Spleen (tissue), 11 donors: ENCODE measurements around the gene MAOB. TPM values are rescaled to one million over a fixed set of nuclear protein-coding genes. Genes with fewer than 3 reads are reported as not detected.

Experiments used
- DNase-seq: peaks from one replicate; pipeline ENCODE4 v3.0.0-alpha.2; 2020
- H3K27ac ChIP-seq, 8 donors: fragments of 200-600 bp; sonication (generic) in 7 of 8; 1 replicate in 4 of 8; 2 replicates in 4 of 8; pipeline versions ENCODE4 v1.5.0 to v1.8.0; 2016 to 2021; ENCODE audit warnings: inconsistent platforms in 4 of 8, mild to moderate bottlenecking in 4 of 8, moderate library complexity in 1 of 8
- H3K27me3 ChIP-seq, 7 donors: fragments of 200-600 bp; sonication (generic) in 6 of 7; replicated peaks in 1 of 7; 1 replicate in 4 of 7; 2 replicates in 3 of 7; pipeline versions ENCODE4 v1.5.0 to v1.8.0; 2016 to 2021; ENCODE audit warnings: inconsistent platforms in 3 of 7, mild to moderate bottlenecking in 1 of 7
- H3K36me3 ChIP-seq, 6 donors: fragments of 200-600 bp; sonication (generic) in 5 of 6; 1 replicate in 4 of 6; 2 replicates in 2 of 6; pipeline versions ENCODE4 v1.5.0 to v1.8.0; 2016 to 2021; ENCODE audit warnings: inconsistent platforms in 2 of 6
- H3K4me1 ChIP-seq, 6 donors: fragments of 200-600 bp; sonication (generic) in 5 of 6; 1 replicate in 3 of 6; 2 replicates in 3 of 6; pipeline versions ENCODE4 v1.5.0 to v1.8.0; 2016 to 2021; ENCODE audit warnings: inconsistent platforms in 3 of 6
- H3K4me3 ChIP-seq, 8 donors: fragments of 200-600 bp; sonication (generic) in 7 of 8; 1 replicate in 4 of 8; 2 replicates in 4 of 8; pipeline versions ENCODE4 v1.5.0 to v1.8.0; 2016 to 2021; ENCODE audit warnings: inconsistent platforms in 4 of 8, mild to moderate bottlenecking in 4 of 8, moderate library complexity in 2 of 8
- H3K9me3 ChIP-seq, 8 donors: fragments of 200-600 bp; sonication (generic) in 7 of 8; 1 replicate in 4 of 8; 2 replicates in 4 of 8; pipeline versions ENCODE4 v1.5.0 to v1.8.0; 2016 to 2021; ENCODE audit warnings: inconsistent platforms in 4 of 8
- POLR2A ChIP-seq, 3 donors: fragments of 450-650 bp; IDR thresholded peaks; one replicate each; pipeline ENCODE4 v1.5.1; 2017; ENCODE audit warnings: antibody characterized with exemption in 3 of 3, mild to moderate bottlenecking in 1 of 3
- POLR2AphosphoS5 ChIP-seq, 3 donors: sonication (generic); formaldehyde crosslinking; IDR thresholded peaks; one replicate each; pipeline ENCODE4 v1.5.1; 2017; ENCODE audit warnings: antibody characterized with exemption in 3 of 3
- WGBS, 5 donors: extraction: QIAGEN DNeasy Blood & Tissue Kit in 3 of 5; methylation state at CpG; one replicate each; pipeline versions ENCODE4 v1.1.5 to v1.1.7; 2013 to 2018; 5-methylcytosine and 5-hydroxymethylcytosine counted together
- intact Hi-C: fragments of 100-400 bp; cut with DNase I; formaldehyde crosslinking; loops from one replicate; pipeline ENCODE4 v1.15.0; 2023; ENCODE audit warnings: low total_unique reads
- polyA plus RNA-seq, 3 donors: library from polyadenylated mRNA; stranded (reverse); fragments of 200-250 nt; gene quantifications; one replicate each; pipeline ENCODE4 v1.2.1, GENCODE V29; 2013
- total RNA-seq, 7 donors: library from RNA; depleted of rRNA in 3 of 7; stranded (reverse); fragments of >200 nt in 3 of 7; fragmentation: NEBNext Ultra II Directional in 4 of 7; extraction: Animal tissue kit (Norgen Biotek cat#: 25700) in 4 of 7; gene quantifications; one replicate each; pipeline versions ENCODE4 v1.1.0 to v1.2.1, GENCODE V29; 2016 to 2021
- TF ChIP-seq, protein P1 (sequence below), 11 experiments: fragments of 200-600 bp in 7 of 11; fragments of 450-650 bp in 4 of 11; sonication (generic) in 4 of 11; IDR thresholded peaks in 8 of 11; conservative IDR thresholded peaks in 3 of 11; 1 replicate in 7 of 11; 2 replicates in 4 of 11; pipeline versions ENCODE4 v1.4.0 to v1.8.0; 2016 to 2021; ENCODE audit warnings: antibody characterized with exemption in 11 of 11, inconsistent platforms in 4 of 11, mild to moderate bottlenecking in 1 of 11
- donor health status: healthy with polysubstance abuse.
- donor health status: DM: no; HTN: no; CAD: no; lungs with moderate emphysema.
- donor health status: DM: no; HTN: no; CAD: no.
- donor health status: Bipolar disorder and iron deficiency.
- donor health status: healthy.
- donor health status: DM: no; HTN: no; CAD: no.
- donor health status: DM: yes; HTN: yes; CAD: no.

Gene MAOB
- total and polyA plus RNA-seq, 10 donors = 0.60 to 8.7 (median 1.6) TPM

DNA sequence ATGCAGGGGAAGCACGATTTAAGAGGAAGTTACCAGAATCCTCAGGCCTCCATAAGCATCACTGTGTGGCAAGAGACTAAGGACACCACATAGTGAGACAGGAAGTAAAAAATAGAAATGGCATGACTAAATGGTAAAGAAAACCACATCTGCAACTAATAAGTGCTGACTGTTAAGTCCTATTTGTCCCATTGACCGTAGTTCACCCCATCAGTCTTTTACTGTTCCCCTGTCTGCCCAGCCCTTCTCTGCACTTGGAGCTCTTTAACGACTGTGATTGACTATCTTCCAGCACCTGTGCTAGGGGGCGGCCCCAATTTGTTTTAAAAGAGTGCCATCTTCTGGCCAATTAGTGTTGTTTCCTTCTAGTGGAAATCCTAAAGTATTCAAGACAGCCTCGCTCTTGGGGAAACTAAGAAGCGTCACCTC lies 132.0 kb downstream of the MAOB start:
- no peak for TF ChIP-seq POLR2A (IDR thresholded peaks at IDR 0.05)
- TF ChIP-seq, protein P1, sequence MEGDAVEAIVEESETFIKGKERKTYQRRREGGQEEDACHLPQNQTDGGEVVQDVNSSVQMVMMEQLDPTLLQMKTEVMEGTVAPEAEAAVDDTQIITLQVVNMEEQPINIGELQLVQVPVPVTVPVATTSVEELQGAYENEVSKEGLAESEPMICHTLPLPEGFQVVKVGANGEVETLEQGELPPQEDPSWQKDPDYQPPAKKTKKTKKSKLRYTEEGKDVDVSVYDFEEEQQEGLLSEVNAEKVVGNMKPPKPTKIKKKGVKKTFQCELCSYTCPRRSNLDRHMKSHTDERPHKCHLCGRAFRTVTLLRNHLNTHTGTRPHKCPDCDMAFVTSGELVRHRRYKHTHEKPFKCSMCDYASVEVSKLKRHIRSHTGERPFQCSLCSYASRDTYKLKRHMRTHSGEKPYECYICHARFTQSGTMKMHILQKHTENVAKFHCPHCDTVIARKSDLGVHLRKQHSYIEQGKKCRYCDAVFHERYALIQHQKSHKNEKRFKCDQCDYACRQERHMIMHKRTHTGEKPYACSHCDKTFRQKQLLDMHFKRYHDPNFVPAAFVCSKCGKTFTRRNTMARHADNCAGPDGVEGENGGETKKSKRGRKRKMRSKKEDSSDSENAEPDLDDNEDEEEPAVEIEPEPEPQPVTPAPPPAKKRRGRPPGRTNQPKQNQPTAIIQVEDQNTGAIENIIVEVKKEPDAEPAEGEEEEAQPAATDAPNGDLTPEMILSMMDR (IDR thresholded peaks at IDR 0.05 in 8 of 11, conservative IDR thresholded peaks at IDR 0.05 in 3 of 11) = peak; percentile 29 to 69 (median 58)
- H3K27ac ChIP-seq = peak overlapping the region in 3 of 8 donors; percentile 33 to 70 (median 61)
- WGBS, 5 donors = 3 to 15% (median 7%) methylated on average over 6 of the region's 6 CpGs
- H3K27me3 ChIP-seq = peaks cover 0 to 4% (median 0%) of the 10 kb centered on the region in 7 donors
- no peak overlapping the region for H3K4me3 ChIP-seq
- peaks cover 0 to 9% (median 0%) of the 10 kb centered on the region in 6 donors for H3K4me1 ChIP-seq
- H3K9me3 ChIP-seq = no peaks in the 10 kb centered on the region
- no peak for DNase-seq
- intact Hi-C loops = no loop called here
- H3K36me3 ChIP-seq = no peaks in the 10 kb centered on the region

DNA sequence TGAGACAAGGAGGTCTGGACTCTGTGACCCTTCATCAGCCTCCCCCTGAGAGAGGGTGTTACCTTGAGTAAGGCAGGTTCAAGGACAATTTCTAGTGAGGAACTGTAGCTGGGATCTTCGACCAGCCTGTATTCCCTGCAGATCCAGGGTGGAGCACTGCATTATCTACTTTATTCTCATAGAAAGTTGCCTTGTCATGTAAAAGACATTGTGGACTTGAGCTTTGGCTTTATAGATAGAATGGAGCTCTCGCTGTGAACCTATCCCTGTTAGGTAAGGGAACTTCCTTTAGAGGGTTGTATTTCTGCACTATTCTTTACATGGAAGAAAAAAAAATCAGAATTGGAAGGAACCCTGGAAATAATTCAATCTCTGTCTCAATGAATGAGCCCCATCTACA lies 134.8 kb downstream of the MAOB start:
- Histone ChIP-seq H3K4me3 (no peak overlapping the region), H3K4me1 (peaks cover 0 to 9% (median 0%) of the 10 kb centered on the region in 6 donors), H3K36me3 (no peaks in the 10 kb centered on the region), H3K27ac (no peak overlapping the region), H3K27me3 (no peaks in the 10 kb centered on the region), H3K9me3 (no peaks in the 10 kb centered on the region)
- no peak for DNase-seq
- no peak for TF ChIP-seq POLR2A (IDR thresholded peaks at IDR 0.05)
- TF ChIP-seq, protein P1 (IDR thresholded peaks at IDR 0.05 in 8 of 11, conservative IDR thresholded peaks at IDR 0.05 in 3 of 11) = no peak
- TF ChIP-seq POLR2AphosphoS5 (IDR thresholded peaks at IDR 0.05) = no peak
- intact Hi-C loops = loop anchor here (5.0 to 10.0 kb wide), 2 partner anchors 185 to 1963 kb away; no protein-coding TSS in a partner anchor
- 51 to 83% (median 73%) methylated on average over 2 of the region's 2 CpGs for WGBS, 5 donors

DNA sequence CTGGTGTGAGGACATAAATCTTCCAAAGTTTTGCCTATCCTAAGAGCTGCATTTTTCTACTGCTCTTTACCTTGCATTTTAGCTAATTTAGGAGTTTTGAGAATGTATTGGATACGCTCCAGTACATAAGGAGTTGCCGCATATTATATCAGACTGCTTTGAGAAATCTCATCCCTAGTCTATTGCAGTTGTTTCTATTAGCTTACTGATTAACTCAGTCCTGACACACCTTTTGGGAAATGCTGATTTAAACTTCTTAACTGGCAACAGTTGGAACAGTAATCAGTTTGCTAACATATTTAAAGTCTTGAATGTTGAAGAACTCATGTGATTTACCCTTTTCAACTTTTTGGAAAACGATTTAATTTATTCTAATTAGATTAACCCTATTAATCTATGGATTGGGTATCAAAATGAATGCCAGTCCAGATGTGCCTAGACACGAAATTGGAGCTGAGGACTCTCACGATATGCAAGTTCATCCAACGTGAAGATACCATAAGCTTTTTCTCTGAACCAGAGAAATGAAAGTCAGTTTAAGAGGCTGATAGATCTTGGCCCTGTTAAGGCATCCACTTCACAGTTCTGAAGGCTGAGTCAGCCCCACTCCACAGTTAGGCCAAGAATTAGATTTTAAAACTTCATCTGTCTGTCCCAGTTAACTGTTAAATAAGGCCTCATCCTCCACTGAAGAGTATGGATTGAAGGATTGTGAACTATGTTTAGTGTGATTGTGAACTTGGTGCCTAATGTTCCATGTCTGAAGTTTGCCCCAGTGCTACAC lies 136.1 kb downstream of the MAOB start:
- no peak overlapping the region for H3K27ac ChIP-seq
- intact Hi-C loops = loop anchor here (5.0 to 10.0 kb wide), 2 partner anchors 184 to 1961 kb away; no protein-coding TSS in a partner anchor

DNA sequence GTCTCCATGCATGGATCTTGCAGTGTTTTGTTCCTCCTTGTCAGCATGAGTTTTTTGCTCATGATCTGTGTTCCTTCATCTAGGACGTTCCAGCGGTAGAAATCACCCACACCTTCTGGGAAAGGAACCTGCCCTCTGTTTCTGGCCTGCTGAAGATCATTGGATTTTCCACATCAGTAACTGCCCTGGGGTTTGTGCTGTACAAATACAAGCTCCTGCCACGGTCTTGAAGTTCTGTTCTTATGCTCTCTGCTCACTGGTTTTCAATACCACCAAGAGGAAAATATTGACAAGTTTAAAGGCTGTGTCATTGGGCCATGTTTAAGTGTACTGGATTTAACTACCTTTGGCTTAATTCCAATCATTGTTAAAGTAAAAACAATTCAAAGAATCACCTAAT lies 138.0 kb downstream of the MAOB start:
- 72 to 90% (median 86%) methylated on average over 3 of the region's 3 CpGs for WGBS, 5 donors
- intact Hi-C loops = loop anchor here (10.0 kb wide), 1 partner anchor 1959 kb away; no protein-coding TSS in a partner anchor
- Histone ChIP-seq H3K27me3 (no peaks in the 10 kb centered on the region), H3K9me3 (no peaks in the 10 kb centered on the region), H3K4me3 (no peak overlapping the region), H3K36me3 (no peaks in the 10 kb centered on the region), H3K4me1 (no peaks in the 10 kb centered on the region), H3K27ac (no peak overlapping the region)
- no peak for TF ChIP-seq POLR2A (IDR thresholded peaks at IDR 0.05)
- TF ChIP-seq POLR2AphosphoS5 (IDR thresholded peaks at IDR 0.05) = no peak
- TF ChIP-seq, protein P1 (IDR thresholded peaks at IDR 0.05 in 8 of 11, conservative IDR thresholded peaks at IDR 0.05 in 3 of 11) = no peak
- DNase-seq = no peak

More for the DNA sequence above, 136.1 kb downstream of the MAOB start:
- no peak overlapping the region for H3K4me3 ChIP-seq
- no peaks in the 10 kb centered on the region for H3K36me3 ChIP-seq
- no peaks in the 10 kb centered on the region for H3K9me3 ChIP-seq
- H3K4me1 ChIP-seq = peaks cover 0 to 9% (median 0%) of the 10 kb centered on the region in 6 donors
- H3K27me3 ChIP-seq = no peaks in the 10 kb centered on the region
- WGBS, 5 donors = 64 to 90% (median 82%) methylated on average over 6 of the region's 6 CpGs
- no peak for DNase-seq
- no peak for TF ChIP-seq POLR2AphosphoS5 (IDR thresholded peaks at IDR 0.05)
- TF ChIP-seq, protein P1 (IDR thresholded peaks at IDR 0.05 in 8 of 11, conservative IDR thresholded peaks at IDR 0.05 in 3 of 11) = no peak
- no peak for TF ChIP-seq POLR2A (IDR thresholded peaks at IDR 0.05)
